ENCODE results near the gene PTHLH. TPM values are rescaled to one million over a fixed set of nuclear protein-coding genes. Genes with fewer than 3 reads are reported as not detected.

PTHLH gene
- total RNA-seq, 1 donor from 2014 or later: not detected

GRCh38 chr12:27919671-27920235 is 52.8 kb downstream of the PTHLH start:
- no peak overlapping the region for H3K27ac Mint-ChIP-seq
- H3K27me3 Mint-ChIP-seq (ENCODE audit: insufficient read depth): peaks cover 9% of the 10 kb centered on the region
- no peaks in the 10 kb centered on the region for H3K4me1 Mint-ChIP-seq (ENCODE audit: low read depth)
- intact Hi-C loops (cut with micrococcal nuclease): no loop called here
- H3K4me3 Mint-ChIP-seq: no peak overlapping the region
- no peak for DNase-seq (ENCODE audit: low spot score)
- no peaks in the 10 kb centered on the region for H3K36me3 Mint-ChIP-seq (ENCODE audit: low read depth)
- H3K9me3 Mint-ChIP-seq: no peaks in the 10 kb centered on the region

GRCh38 chr12:27915536-27915935 is 57.0 kb downstream of the PTHLH start:
- Mint-ChIP-seq H3K4me3 (no peak overlapping the region), H3K4me1 (ENCODE audit: low read depth) (no peaks in the 10 kb centered on the region), H3K27ac (no peak overlapping the region), H3K27me3 (ENCODE audit: insufficient read depth) (peaks cover 9% of the 10 kb centered on the region), H3K9me3 (no peaks in the 10 kb centered on the region), H3K36me3 (ENCODE audit: low read depth) (no peaks in the 10 kb centered on the region)
- intact Hi-C loops (cut with micrococcal nuclease): no loop called here
- DNase-seq (ENCODE audit: low spot score): no peak

GRCh38 chr12:27915021-27915420 is 57.5 kb downstream of the PTHLH start:
- Mint-ChIP-seq H3K27ac (no peak overlapping the region), H3K27me3 (ENCODE audit: insufficient read depth) (peaks cover 6% of the 10 kb centered on the region), H3K4me3 (no peak overlapping the region), H3K36me3 (ENCODE audit: low read depth) (no peaks in the 10 kb centered on the region), H3K4me1 (ENCODE audit: low read depth) (no peaks in the 10 kb centered on the region), H3K9me3 (no peaks in the 10 kb centered on the region)
- DNase-seq (ENCODE audit: low spot score): no peak
- intact Hi-C loops (cut with micrococcal nuclease): no loop called here

- Mint-ChIP-seq H3K4me1 (ENCODE audit: low read depth) (no peaks in the 10 kb centered on the region), H3K9me3 (no peaks in the 10 kb centered on the region), H3K36me3 (ENCODE audit: low read depth) (no peaks in the 10 kb centered on the region), H3K4me3 (no peak overlapping the region), H3K27me3 (ENCODE audit: insufficient read depth) (peaks cover 6% of the 10 kb centered on the region), H3K27ac (no peak overlapping the region)
- intact Hi-C loops (cut with micrococcal nuclease): no loop called here
- no peak for DNase-seq (ENCODE audit: low spot score)
Measured at GRCh38 chr12:27913999-27914614, 58.4 kb downstream of the PTHLH start.

GRCh38 chr12:27911397-27911796 is 61.1 kb downstream of the PTHLH start:
- Mint-ChIP-seq H3K36me3 (ENCODE audit: low read depth) (no peaks in the 10 kb centered on the region), H3K9me3 (no peaks in the 10 kb centered on the region), H3K4me1 (ENCODE audit: low read depth) (no peaks in the 10 kb centered on the region), H3K4me3 (no peak overlapping the region), H3K27ac (no peak overlapping the region), H3K27me3 (ENCODE audit: insufficient read depth) (peaks cover 6% of the 10 kb centered on the region)
- no peak for DNase-seq (ENCODE audit: low spot score)
- intact Hi-C loops (cut with micrococcal nuclease): no loop called here

Other genes starting within 250 kb of the PTHLH start
- 19.5 and 21.7 TPM in 2 replicates for gene KLHL42, start 192.5 kb downstream of the PTHLH start, total RNA-seq
- not detected in 2 replicates for gene MANSC4, start 192.5 kb downstream of the PTHLH start, total RNA-seq
- gene CCDC91, start 217.7 kb upstream of the PTHLH start, total RNA-seq: 12.9 and 15.0 TPM in 2 replicates

All from activated T-helper 1 cell treated with anti-CD3 and anti-CD28 coated beads, Interleukin-12 subunit alpha, Interleukin-12 subunit beta, Interleukin-2, Interleukin-4 antibody, amounts not matched to agents 30 ng/mL and 10 ng/mL and 1 ng/mL, durations not matched to agents 14 hours and 24 hours and 36 hours (primary cell).